Fibroblast of upper back skin (primary cell): ENCODE results near the gene PLAGL1.
"Not testable (repeated sequence)": the region's sequence is repeated elsewhere in the genome, so short reads cannot be mapped to it uniquely, and the experiment has no call there.

ENCODE experiments used
- DNase-seq: peaks from one replicate; pipeline ENCODE4 v3.0.0-alpha.2; 2013

The PLAGL1 gene, protein sequence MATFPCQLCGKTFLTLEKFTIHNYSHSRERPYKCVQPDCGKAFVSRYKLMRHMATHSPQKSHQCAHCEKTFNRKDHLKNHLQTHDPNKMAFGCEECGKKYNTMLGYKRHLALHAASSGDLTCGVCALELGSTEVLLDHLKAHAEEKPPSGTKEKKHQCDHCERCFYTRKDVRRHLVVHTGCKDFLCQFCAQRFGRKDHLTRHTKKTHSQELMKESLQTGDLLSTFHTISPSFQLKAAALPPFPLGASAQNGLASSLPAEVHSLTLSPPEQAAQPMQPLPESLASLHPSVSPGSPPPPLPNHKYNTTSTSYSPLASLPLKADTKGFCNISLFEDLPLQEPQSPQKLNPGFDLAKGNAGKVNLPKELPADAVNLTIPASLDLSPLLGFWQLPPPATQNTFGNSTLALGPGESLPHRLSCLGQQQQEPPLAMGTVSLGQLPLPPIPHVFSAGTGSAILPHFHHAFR

DNA sequence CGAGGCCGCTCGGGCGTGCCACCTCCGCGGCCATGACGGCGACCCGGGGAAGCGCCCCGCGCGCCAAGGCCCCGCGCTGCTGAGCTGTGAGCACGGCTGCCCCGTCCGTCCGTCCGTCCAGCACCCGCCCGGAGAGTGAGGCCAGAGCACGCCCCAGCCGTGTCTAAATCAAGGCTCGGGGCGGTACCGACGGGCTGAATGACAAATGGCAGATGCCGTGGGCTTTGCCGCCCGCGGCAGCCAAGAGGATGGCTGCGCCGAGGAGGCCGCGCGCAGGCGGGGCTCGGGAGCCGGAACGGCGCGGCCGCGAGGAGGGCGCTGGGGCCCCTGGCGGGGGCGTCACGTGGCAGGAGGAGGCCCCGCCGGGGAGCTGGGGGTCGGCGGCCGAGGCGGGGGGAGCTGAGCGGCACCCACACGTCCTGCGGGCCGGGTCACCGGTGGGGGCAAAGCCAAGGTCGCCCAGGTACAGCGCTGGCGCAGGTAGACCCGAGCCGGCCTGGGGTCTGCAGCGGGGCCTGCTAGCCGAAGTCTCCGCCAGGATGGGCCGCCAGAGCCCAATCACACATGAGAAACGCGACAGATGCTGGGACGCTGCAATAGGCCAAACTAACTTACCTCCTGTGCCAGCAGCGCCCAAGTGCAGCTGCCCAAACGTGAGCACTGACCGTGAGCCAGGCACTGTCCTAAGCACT, at the start of gene PLAGL1:
PLAGL1 (minus strand) TSS at position 140 of the 692 bp plus-strand sequence. CDS start 60,123 bp downstream, outside the sequence.
- DNase-seq: peak; percentile 56

DNA sequence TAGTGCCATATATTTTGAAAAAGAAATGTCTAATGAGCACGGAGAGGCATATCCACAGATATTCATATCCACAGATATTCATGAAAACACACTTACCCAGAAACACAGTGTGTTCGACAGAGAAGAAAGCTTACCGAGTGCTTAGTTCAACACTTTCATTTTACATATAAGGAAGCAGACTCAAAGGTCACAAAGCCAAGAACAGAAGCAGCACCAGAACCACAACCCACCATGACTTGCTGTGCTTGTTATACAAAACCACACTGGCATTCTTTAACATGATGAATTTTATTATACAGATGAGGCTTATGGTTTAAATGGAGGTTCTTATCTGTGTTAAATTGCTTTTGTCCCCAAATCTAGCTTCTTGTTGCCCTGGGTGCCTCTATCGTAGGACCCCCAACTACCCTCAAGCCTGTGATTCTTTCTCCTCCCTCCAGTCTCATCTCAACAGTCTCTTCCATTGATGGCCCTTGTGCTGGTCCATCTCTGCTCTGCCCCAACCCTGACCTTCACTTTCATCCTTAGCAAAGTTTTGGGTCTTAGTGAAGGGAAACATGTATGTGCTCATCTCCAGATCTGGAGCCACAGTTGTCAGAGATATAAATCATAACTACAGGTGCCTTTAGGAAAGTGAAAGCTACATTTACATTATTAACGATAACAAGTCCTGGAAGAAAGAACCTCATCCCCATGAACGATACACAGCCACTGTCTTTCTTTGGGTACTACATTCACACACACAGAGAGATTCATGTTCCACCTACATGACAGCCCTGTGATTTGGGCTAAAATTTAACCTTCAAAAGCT, 47.3 kb upstream of the PLAGL1 start:
- DNase-seq: no peak

DNA sequence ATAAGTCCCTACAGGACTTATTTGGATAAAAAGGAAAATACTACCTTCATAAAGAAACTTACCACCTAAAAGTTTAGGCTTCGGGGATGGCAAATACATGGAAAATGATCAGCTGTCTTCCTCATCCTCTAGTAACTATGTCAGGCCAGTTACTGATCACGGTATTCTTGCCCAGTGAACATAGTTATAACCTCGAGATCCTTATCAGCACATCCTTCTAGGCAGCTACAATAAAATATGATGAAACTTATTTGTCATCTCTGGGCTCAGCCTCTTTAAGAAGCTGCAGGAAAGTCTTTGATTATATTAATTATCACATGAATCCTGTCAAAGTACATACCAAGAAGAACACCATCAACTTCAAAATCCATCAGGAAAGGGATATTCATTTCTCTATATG, 45.5 kb upstream of the PLAGL1 start:
- DNase-seq: no peak

DNA sequence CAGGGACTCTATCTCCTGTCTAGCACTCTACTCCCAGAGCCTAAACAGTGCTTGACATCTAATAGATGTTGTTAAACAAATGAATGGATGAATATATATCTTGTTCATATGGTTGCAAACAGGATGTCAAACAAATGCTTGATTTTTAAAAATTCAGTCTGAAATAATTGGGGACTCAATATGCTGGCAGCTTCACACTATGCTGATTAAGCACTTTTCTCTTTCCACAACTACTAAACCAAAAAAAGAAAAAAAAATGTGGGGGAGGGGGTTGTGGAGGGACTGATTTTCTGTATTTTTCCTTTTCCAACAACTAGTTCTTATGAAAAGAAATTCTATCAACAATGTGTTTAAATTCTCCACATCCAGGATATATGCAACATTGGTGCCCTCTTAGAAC, 44.4 kb upstream of the PLAGL1 start:
- DNase-seq: no peak

DNA sequence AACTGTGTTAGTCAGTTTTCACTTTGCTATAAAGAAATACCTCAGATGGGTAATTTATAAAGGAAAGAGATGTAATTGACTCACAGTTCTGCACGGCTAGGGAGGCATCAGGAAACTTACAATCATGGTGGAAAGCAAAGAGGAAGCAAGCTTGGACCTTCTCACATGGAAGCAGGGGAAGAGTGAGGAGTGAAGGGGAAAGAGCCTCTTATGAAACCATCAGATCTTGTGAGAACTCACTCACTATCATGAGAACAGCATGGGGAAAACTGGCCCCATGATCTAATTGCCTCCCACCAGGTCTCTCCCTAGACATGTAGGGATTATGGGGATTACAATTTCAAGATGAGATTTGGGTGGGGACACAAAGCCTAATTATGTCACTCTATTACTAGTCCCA, 41.3 kb upstream of the PLAGL1 start:
- DNase-seq: no peak

DNA sequence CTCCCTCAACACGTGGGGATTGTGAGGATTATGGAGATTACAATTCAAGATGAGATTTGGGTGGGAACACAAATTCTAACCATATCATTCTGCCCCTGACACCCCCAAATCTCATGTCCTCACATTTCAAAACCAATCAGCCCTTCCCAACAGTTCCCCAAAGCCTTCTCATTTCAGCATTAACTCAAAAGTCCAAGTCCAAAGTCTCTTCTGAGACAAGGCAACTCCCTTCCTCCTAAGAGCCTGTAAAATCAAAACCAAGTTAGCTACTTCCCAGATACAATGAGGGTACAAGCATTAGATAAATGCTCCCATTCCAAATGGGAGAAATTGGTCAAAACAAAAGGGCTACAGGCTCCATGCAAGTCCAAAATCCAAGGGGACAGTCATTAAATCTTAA, 39.6 kb upstream of the PLAGL1 start:
- DNase-seq: no peak

DNA sequence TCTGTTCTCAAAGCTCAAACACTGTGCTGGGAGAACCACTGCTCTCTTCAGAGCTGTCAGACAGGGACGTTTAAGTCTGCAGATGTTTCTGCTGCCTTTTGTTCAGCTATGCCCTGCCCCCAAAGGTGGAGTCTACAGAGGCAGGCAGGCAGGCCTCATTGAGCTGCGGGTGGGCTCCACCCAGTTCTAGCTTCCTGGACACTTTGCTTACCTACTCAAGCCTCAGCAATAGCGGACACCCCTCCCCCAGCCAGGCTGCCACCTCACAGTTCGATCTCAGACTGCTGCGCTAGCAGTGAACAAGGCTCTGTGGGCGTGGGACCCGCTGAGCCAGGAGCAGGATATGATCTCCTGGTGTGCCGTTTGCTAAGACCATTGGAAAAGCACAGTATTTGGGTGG, 38.6 kb upstream of the PLAGL1 start:
- DNase-seq: not testable (repeated sequence)

DNA sequence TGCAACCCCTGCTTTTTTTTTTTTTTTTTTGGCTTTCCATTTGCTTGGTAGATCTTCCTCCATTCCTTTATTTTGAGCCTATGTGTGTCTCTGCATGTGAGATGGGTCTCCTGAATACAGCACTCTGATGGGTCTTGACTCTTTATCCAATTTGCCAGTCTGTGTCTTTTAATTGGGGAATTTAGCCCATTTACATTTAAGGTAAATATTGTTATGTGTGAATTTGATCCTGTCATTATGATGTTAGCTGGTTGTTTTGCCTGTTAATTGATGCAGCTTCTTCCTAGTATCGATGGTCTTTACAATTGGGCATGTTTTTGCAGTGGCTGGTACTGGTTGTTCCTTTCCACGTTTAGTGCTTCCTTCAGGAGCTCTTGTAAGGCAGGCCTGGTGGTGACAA, 36.9 kb upstream of the PLAGL1 start:
- DNase-seq: not testable (repeated sequence)

DNA sequence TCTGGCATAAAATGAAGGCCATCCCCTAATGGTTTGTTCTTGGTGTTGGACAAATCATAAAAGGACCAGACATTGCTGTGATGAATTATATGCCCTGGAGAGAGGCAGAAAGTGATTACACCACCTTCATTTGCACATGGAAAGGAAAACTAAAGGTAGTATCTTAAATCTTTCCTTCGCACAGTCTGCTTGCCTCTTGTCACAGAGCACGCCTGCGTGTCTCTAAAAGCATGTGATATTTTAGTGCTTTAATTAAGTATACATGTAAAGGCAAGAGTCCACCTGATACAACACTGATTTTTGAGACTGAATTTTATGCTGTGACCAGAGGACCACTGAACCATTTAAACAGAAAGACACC, 28.8 kb upstream of the PLAGL1 start:
- DNase-seq: no peak

DNA sequence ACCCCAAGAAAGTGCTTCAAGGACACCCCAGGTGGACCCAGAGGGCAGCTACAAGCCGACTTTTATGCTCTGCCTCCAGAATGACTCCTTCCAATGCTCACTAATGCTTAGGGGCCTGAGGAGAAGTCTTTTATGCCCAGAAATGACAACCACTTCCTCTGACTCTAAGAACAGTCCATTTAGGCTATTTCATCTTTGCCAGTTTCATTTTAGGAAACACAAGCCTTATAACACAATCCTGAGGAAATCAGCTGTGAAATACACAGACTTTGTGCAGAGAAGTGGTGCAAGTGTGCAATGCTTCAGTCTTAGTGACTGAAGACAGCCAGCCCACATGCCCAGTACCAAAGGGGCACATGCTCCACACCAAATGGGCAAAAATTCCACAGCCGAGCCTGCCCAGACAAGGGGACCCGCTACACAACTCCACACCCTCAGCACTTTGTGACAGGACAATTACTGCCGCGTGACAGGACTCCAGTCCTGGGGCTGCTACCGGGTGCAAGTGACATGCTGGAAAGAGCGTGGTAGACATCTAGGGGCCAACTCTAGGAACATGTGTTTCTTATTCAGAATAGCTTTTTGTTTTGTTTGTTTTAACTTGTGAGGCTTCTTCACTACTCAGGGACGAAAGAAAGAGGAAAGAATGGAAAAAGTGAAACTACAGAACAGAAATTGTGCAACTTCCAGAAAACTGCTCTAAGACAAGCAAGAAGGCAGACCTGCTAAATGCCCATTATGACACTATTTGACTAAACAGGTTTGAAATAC, 28.2 kb upstream of the PLAGL1 start:
- DNase-seq: peak; percentile 22

DNA sequence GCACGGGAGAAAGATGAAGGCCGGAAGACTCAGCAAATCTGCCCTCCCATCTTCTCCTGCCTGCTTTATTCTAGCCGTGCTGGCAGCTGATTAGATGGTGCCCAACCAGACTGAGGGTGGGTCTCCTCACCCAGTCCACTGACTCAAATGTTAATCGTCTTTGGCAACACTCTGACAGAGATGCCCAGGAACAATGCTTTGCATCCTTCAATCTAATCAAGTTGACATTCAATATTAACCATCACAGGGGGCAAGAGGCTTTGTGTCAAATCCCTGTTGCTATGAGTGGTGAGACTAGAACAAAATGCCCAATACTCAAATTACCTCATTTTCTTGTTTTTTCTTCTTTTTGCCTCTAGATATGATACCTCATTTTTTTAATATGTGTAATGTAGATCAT, 27.4 kb upstream of the PLAGL1 start:
- no peak for DNase-seq

DNA sequence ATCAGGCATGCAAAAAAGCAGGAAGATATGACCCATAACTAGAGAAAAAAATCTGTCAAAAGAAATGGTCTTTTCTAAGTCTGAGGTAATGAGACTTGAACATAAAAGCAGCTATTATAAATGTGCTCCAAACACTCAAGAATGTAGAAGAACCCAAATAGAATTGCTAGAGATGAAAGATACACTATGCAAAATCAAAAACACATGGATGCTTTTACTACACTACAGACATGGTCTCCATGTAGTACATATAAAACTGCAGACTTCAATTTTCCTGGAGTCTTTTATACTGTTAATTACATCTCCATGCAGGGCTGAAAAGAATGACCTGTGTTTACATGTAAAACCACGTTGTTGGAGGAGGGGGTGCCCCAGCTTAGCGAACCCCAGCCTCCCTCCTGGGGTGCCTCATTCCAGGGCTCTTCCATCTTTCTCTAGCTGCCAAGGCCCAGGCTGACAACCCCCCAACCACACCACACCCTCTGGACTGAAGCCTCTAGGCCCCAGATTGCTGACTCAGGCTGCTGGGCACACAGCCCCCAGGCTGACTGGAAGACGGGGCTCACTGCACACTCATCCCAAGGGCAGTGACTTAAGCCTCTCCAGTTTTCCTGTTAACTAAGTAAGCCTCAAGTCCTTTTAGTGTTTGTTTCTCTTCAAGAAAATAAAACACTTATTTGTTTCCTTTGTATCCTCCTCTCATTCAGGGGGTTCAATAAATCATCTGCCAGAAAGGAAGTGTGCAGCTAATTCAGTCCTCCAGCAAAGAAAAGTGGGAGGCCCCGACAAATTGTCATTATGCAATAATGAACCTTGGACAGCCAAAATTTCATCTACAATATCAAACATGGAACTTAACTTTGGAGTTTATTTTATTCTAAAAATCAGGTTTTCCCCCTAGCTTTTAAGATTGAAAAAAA, 26.0 kb upstream of the PLAGL1 start:
- DNase-seq: peak; percentile 91

DNA sequence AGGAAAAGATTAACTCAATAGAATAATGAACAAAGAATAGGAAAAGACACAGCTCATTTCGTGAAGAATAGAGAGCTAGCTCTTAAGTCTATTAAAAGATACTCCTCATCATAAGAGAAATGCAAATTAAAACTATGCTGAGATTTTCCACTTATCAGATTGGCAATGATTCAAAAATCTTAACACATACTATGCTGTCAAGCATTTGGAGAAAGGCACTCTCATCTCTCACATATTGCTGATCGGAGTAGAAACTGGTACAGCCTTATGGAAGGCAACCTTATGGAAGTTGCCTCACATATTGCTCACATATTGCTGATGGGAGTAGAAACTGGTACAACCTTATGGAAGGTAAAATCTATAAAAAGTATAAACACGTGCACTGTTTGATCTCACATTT, 21.4 kb upstream of the PLAGL1 start:
- DNase-seq: peak; percentile 1

DNA sequence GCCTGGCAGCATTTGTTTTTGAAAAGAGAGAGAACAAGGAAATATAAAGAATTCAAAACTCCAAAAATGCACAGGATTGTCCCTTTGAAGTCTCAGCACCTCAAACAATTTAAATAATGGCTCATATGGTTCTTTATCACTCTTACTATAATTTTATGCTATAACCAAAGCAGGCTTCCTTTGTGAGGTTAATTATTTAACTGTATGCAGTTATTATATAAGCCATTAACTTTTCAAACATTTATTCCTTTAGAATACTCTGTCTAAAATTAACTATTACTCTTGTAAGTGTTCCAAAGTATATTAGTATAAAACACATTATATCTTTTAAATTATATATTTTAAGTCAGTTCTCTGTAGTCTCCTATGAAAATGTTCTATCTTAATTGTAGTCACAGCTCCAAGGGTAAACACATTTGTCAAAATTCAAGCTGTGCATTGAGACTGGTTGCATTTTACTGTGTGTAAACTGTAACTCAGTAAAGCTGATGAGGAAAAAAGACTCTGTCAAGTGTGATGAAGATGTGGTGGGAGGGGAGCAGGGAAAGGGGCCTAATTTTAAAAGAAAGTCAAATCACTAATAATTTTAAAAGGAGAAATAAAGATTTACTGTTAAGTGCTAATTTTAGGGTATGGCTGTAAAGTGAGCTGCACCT, 20.0 kb upstream of the PLAGL1 start:
- DNase-seq: no peak

DNA sequence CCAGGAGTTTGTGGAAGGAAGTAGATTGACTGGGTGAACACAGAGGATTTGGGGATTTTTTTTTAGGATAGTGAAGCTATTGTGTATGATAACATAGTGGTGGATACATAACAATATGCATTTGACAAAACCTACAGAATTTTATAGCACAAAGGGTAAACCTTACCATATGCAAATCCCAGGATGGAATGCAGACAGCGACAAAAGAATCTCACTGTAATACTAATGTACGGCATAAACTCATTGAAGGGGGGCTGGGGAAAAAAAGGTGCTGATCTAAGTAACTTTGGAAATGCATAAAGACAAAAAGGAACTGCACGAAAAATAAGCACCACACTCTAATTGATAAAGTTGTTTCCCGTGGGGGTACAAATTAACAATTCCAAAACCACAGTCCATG, 15.2 kb upstream of the PLAGL1 start:
- DNase-seq: no peak

DNA sequence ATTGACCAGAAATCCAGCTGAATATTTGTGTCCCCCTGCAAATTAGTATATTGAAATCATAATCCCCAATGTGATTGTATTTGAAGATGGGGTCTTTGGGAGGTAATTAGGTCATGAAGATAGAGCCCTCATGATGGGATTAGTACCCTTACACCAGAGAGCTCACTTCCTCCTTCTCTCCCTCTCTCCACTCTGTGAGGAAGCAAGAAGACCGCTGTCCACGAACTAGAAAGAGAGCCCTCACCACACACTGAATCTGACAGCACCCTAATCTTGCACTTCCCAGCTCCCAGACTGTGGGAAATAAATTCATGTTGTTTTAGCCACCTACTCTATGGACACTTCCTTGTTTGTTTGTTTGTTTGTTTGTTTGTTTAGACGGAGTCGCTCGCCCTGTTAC, 11.9 kb upstream of the PLAGL1 start:
- no peak for DNase-seq

DNA sequence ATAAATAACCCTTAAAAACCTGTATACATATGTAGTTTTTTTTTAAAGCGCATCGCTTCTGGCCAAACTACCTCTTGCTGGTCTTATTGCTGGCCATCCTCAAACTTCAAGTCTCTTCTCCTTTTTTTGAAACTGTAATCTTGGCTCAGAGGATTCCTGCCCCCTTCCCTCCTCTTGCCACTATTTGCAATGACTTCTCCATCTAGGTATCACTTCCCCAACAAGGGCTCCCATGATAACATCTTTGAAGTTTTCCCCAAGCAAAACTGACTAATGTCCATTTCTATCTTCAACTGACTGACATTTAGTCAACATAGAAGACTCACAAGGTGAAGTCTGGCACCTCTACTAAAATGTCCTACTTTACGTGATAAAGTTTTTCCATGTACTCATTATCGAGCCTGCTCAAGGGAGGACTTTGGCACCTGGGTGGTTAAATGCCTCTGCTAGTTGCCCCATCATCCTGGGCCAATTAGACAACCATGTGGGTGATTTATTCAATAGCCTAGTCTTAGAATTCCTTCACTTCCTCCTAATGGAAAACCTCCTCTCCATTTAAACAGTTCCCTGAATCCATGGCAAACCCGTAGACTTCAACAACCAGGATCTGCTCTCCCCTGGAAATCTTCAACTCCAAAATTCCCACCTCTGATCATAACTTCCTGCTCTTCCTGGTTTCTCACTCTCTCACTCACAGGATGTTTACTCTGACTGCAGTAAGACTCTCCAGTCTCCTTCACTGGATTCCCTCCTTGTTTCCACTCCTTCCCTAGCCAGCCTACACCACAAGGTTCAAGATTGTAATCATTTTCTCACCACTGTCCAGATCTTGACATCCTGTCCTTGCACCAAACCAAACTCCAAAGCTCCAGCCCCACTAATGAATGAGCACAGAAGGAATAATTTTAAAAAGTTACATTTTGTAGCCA, 9.4 kb upstream of the PLAGL1 start:
- no peak for DNase-seq

DNA sequence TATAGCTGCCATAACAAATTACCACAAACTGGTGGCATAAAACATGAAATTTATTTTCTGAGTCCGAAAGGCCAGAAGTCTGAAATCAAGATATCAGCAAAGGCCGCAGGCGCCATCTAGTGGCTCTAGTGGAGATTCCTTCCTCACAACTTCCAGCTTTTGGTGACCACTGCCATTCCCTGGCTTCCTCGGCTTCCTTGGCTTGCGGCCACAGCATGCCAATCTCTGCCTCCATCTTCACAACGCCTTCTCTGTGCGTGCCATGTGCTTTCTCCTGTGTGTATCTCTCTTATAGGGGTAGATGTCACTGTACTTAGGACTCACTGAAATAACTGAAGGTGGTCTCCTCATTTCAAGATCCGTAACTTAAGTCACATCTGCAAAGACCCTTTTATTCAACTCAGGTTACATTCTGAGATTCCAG, 5.4 kb upstream of the PLAGL1 start:
- DNase-seq: peak; percentile 82

DNA sequence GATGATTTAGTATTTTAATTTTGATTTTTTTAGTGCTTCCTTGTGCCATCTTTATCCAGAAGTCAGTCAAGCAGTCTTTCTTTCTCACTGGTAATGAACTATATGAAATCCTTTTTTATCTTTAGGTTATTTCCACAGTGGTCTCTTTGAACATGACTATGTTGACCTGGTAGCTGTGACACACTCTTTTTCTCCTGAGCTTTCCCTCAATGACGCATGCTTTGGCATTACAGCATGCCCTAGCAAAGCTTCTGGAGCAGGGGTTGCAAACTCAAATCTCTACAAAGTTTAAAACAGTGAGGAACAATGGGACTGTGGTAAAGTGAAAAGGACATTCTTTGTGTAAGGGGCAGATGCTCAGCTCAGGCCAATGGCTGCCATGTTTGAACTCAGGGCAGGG, 4.5 kb upstream of the PLAGL1 start:
- no peak for DNase-seq

DNA sequence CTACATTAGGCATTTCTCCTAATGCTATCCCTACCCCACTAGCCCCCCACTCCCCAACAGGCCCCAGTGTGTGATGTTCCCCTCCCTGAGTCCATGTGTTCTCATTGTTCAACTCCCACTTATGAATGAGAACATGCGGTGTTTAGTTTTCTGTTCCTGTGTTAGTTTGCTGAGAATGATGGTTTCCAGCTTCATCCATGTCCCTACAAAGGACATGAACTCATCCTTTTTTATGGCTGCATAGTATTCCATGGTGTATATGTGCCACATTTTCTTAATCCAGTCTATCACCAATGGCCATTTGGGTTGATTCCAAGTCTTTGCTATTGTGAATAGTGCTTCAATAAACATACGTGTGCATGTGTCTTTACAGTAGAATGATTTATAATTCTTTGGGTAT, 1.6 kb upstream of the PLAGL1 start:
- DNase-seq: not testable (repeated sequence)
